Natural killer cell (primary cell): Measurements from ENCODE around the gene TSPAN2. TPM values are rescaled to one million over a fixed set of nuclear protein-coding genes. Genes with fewer than 3 reads are reported as not detected.

Source experiments
- ATAC-seq, 3 donors: fragments of 150-1000 bp in 2 of 3; fragments of 200-7000 bp in 1 of 3; cut with Tn5 transposase; 1 replicate in 1 of 3; 2 replicates in 2 of 3; pipeline ENCODE4 v1.10.0; 2021; ENCODE audit warnings: mild to moderate bottlenecking in 2 of 3, moderate library complexity in 2 of 3
- DNase-seq, 2 donors: peaks; one replicate each; pipeline versions ENCODE4 v3.0.0 to v3.0.0-alpha.2; 2013 to 2021; ENCODE audit warnings: mixed read lengths in 1 of 2
- H3K27ac ChIP-seq: one replicate; pipeline ENCODE4 v1.5.1; 2013; ENCODE audit warnings: mild to moderate bottlenecking, low read length
- H3K27me3 ChIP-seq: one replicate; pipeline ENCODE4 v1.6.1; 2013; ENCODE audit warnings: low read length; ENCODE audit not compliant: control insufficient read depth, insufficient read depth
- H3K36me3 ChIP-seq: one replicate; pipeline ENCODE4 v1.6.1; 2013; ENCODE audit warnings: low read length; ENCODE audit not compliant: control insufficient read depth, insufficient read depth
- H3K4me1 ChIP-seq: one replicate; pipeline ENCODE4 v1.6.1; 2013; ENCODE audit warnings: low read length; ENCODE audit not compliant: control insufficient read depth, insufficient read depth
- H3K4me3 ChIP-seq: one replicate; pipeline ENCODE4 v1.5.1; 2013; ENCODE audit warnings: low read length
- H3K9me3 ChIP-seq: one replicate; pipeline ENCODE4 v1.6.1; 2013; ENCODE audit warnings: low read length; ENCODE audit not compliant: control insufficient read depth, insufficient read depth
- H3K27ac Mint-ChIP-seq, 2 donors: one replicate each; pipeline ENCODE4 v1.8.0; 2022; ENCODE audit warnings: mild to moderate bottlenecking in 2 of 2, mixed read lengths in 2 of 2, moderate library complexity in 1 of 2
- H3K27me3 Mint-ChIP-seq, 2 donors: one replicate each; pipeline ENCODE4 v1.8.0; 2022; ENCODE audit warnings: low read depth in 2 of 2, mixed read lengths in 2 of 2
- H3K36me3 Mint-ChIP-seq: one replicate; pipeline ENCODE4 v1.8.0; 2022; ENCODE audit warnings: mixed read lengths
- H3K4me1 Mint-ChIP-seq, 2 donors: one replicate each; pipeline ENCODE4 v1.8.0; 2022; ENCODE audit warnings: mixed read lengths in 2 of 2
- H3K4me3 Mint-ChIP-seq: one replicate; pipeline ENCODE4 v1.8.0; 2022; ENCODE audit warnings: mild to moderate bottlenecking, moderate library complexity, mixed read lengths
- H3K9me3 Mint-ChIP-seq, 2 donors: one replicate each; pipeline ENCODE4 v1.8.0; 2022; ENCODE audit warnings: mixed read lengths in 2 of 2
- WGBS: methylation state at CpG from one replicate; pipeline ENCODE4 v1.1.7; 2013; ENCODE audit warnings: missing lambda C conversion rate; ENCODE audit not compliant: insufficient coverage; 5-methylcytosine and 5-hydroxymethylcytosine counted together
- intact Hi-C: fragments of 100-400 bp; cut with micrococcal nuclease; formaldehyde crosslinking; loops from one replicate; pipeline ENCODE4 v1.14.2; 2022
- total RNA-seq, 4 donors: library from RNA; stranded (reverse); fragments of 120-200 nt in 1 of 4; gene quantifications; one replicate each; pipeline versions ENCODE4 v1.2.3 to v1.2.4, GENCODE V29; 2013 to 2022
- TF ChIP-seq, protein P1 (sequence below): fragments of 200-600 bp; IDR thresholded peaks from one replicate; pipeline ENCODE4 v1.8.0; 2022; ENCODE audit warnings: antibody characterized with exemption

Gene TSPAN2
- total RNA-seq, 3 donors from 2014 or later (not counting 1 experiment from before 2014, with no cell fraction given): 17.1 to 41.4 (median 28.6) TPM

DNA sequence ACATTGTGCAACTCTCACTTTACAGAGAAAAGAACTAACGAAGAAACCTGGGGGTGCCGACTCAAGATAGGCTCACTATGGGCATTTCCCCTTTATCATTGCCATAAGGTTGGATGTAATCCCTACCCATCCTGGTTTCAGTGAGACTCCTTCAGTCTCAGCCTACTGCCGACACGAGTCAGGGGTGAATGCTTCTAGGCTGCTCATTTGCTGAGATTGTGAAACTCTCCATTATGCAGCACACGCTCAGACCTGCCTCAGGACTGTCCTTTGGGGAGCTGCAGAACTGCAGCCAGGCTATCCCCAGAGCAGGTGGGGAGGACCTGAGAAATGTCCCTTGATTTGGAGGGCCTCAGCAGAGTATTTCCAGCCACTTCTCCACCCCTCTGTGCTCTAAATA is 37.5 kb downstream of the TSPAN2 start:
- intact Hi-C loops: loop anchor here (1.0 kb wide), 1 partner anchor 73 kb away; no protein-coding TSS in a partner anchor
- H3K4me3 Mint-ChIP-seq: no peak overlapping the region
- peaks cover 11% of the 10 kb centered on the region for H3K36me3 Mint-ChIP-seq
- H3K9me3 ChIP-seq: no peaks in the 10 kb centered on the region
- H3K27me3 ChIP-seq: no peaks in the 10 kb centered on the region
- H3K4me1 ChIP-seq: no peaks in the 10 kb centered on the region
- H3K36me3 ChIP-seq: peaks cover 4% of the 10 kb centered on the region
- H3K4me1 Mint-ChIP-seq: no peaks in the 10 kb centered on the region
- H3K27ac Mint-ChIP-seq: no peak overlapping the region
- H3K9me3 Mint-ChIP-seq: no peaks in the 10 kb centered on the region
- ATAC-seq (no peak), DNase-seq (no peak)
- no peak overlapping the region for H3K27ac ChIP-seq
- TF ChIP-seq, protein P1, sequence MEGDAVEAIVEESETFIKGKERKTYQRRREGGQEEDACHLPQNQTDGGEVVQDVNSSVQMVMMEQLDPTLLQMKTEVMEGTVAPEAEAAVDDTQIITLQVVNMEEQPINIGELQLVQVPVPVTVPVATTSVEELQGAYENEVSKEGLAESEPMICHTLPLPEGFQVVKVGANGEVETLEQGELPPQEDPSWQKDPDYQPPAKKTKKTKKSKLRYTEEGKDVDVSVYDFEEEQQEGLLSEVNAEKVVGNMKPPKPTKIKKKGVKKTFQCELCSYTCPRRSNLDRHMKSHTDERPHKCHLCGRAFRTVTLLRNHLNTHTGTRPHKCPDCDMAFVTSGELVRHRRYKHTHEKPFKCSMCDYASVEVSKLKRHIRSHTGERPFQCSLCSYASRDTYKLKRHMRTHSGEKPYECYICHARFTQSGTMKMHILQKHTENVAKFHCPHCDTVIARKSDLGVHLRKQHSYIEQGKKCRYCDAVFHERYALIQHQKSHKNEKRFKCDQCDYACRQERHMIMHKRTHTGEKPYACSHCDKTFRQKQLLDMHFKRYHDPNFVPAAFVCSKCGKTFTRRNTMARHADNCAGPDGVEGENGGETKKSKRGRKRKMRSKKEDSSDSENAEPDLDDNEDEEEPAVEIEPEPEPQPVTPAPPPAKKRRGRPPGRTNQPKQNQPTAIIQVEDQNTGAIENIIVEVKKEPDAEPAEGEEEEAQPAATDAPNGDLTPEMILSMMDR: no peak
- no peak overlapping the region for H3K4me3 ChIP-seq
- 90% methylated on average over 5 of the region's 5 CpGs for WGBS
- no peaks in the 10 kb centered on the region for H3K27me3 Mint-ChIP-seq

DNA sequence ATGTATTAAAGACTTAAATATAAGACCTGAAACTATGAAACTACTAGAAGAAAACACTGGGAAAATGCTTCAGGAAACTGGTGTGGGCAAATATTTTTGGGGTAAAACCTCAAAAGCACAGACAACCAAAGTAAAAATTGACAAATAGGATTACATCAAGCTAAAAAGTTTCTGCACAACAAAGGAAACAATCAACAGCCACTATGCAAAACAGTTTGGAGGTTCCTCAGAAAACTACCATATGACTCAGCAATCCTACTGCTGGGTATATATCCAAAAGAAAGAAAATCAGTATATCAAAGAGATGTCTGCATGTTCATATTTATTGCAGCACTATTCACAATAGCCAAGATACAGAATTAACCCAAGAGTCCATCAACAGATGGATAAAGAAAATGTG is 42.6 kb downstream of the TSPAN2 start:
- Histone ChIP-seq H3K27me3 (no peaks in the 10 kb centered on the region), H3K36me3 (no peaks in the 10 kb centered on the region), H3K4me3 (no peak overlapping the region), H3K27ac (no peak overlapping the region), H3K4me1 (no peaks in the 10 kb centered on the region), H3K9me3 (no peaks in the 10 kb centered on the region)
- intact Hi-C loops: no loop called here
- Mint-ChIP-seq H3K27ac (no peak overlapping the region), H3K9me3 (no peaks in the 10 kb centered on the region), H3K36me3 (peaks cover 44% of the 10 kb centered on the region), H3K4me3 (no peak overlapping the region), H3K4me1 (no peaks in the 10 kb centered on the region), H3K27me3 (no peaks in the 10 kb centered on the region)
- no peak for ATAC-seq
- TF ChIP-seq, protein P1: no peak
- DNase-seq: no peak

DNA sequence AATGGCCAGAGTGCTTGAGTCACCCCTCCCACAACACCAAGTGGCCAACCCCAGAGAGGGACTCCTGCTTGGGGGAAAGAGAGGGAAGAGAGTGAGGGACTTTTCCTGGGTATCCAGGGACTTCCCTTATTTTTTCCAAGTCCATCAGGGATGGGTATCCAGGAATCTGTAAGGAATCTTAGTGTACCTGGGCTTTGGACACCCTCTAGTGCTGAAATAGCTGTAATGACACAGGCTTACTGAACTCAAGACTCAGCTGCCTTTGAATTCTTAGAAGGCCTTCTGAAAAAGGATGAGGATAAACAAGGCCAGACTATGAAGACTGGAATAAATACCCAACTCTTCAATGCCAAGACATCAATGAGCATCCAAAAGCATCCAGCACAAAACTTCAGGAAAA is 47.6 kb downstream of the TSPAN2 start:
- Mint-ChIP-seq H3K4me1 (no peaks in the 10 kb centered on the region), H3K9me3 (no peaks in the 10 kb centered on the region), H3K27ac (no peak overlapping the region), H3K27me3 (no peaks in the 10 kb centered on the region), H3K36me3 (peaks cover 31% of the 10 kb centered on the region), H3K4me3 (no peak overlapping the region)
- no peaks in the 10 kb centered on the region for H3K4me1 ChIP-seq
- TF ChIP-seq, protein P1: no peak
- ATAC-seq: no peak
- H3K27me3 ChIP-seq: no peaks in the 10 kb centered on the region
- no peaks in the 10 kb centered on the region for H3K9me3 ChIP-seq
- DNase-seq: no peak
- H3K27ac ChIP-seq: no peak overlapping the region
- no peaks in the 10 kb centered on the region for H3K36me3 ChIP-seq
- no peak overlapping the region for H3K4me3 ChIP-seq
- intact Hi-C loops: no loop called here

DNA sequence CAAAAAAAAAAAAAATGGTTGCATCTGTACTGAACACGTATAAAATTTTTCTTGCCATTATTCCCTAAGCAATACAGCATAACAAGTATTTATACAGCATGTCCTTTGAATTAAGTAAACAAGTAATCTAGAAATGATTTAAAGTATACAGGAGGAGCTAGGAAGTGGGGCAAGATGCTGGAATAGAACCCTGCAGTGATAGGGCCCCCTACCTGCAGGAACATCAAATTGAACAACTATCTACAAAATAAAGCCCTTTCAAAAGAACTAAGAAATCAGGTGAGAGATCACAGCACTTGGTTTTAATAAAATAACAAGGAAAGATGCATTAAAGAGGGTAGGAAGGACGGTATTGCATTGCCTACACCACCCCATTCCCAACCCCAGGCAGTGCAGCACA is 48.8 kb downstream of the TSPAN2 start:
- ATAC-seq: no peak
- Mint-ChIP-seq H3K36me3 (peaks cover 20% of the 10 kb centered on the region), H3K27me3 (no peaks in the 10 kb centered on the region), H3K9me3 (no peaks in the 10 kb centered on the region), H3K4me1 (no peaks in the 10 kb centered on the region), H3K27ac (no peak overlapping the region), H3K4me3 (no peak overlapping the region)
- intact Hi-C loops: no loop called here
- DNase-seq: no peak
- no CpG with 5 or more reads among the region's 2 CpGs for WGBS
- Histone ChIP-seq H3K9me3 (no peaks in the 10 kb centered on the region), H3K27me3 (no peaks in the 10 kb centered on the region), H3K36me3 (no peaks in the 10 kb centered on the region), H3K4me3 (no peak overlapping the region), H3K4me1 (no peaks in the 10 kb centered on the region), H3K27ac (no peak overlapping the region)
- TF ChIP-seq, protein P1: no peak
